SK-N-SH (cell line): Measurements from ENCODE around the gene JAK1. TPM values are rescaled to one million over a fixed set of nuclear protein-coding genes. Genes with fewer than 3 reads are reported as not detected.

Source experiments
- CTCF ChIA-PET: fragments of 300-600, 350-600 bp; formaldehyde crosslinking; extraction: SDS; loops from one replicate; lab custom pipeline; 2021; lab: Yijun Ruan, JAX
- POLR2A ChIA-PET: fragments of 350-600 bp; sonication (Branson Sonifier 250); formaldehyde crosslinking; extraction: SDS; loops from one replicate; lab custom pipeline; 2020; ENCODE audit warnings: antibody characterized with exemption, inconsistent platforms; lab: Yijun Ruan, JAX
- DNase-seq: peaks from one replicate; pipeline ENCODE4 v3.0.0; 2012
- H2AFZ ChIP-seq: fragments of 200-600 bp; sonication (generic); 2 replicates; pipeline ENCODE4 v1.8.1; 2016; ENCODE audit warnings: antibody characterized with exemption, mild to moderate bottlenecking, low read depth
- H3F3A ChIP-seq: fragments of 200-600 bp; sonication (generic); replicated peaks from 2 replicates; pipeline ENCODE3; 2016; ENCODE audit warnings: antibody characterized with exemption, mild to moderate bottlenecking; ENCODE audit not compliant: insufficient read depth
- H3K27ac ChIP-seq, 2 experiments: fragments of 200-500 bp in 1 of 2; fragments of 200-600 bp in 1 of 2; sonication (Bioruptor generic) in 1 of 2; sonication (generic), shearing (Covaris generic) in 1 of 2; 2 replicates each; pipeline versions ENCODE4 v1.5.1 to v1.6.1; 2014 to 2016; ENCODE audit warnings: low read depth in 2 of 2, inconsistent platforms in 1 of 2, low read length in 1 of 2, mild to moderate bottlenecking in 1 of 2, mixed read lengths in 1 of 2
- H3K27me3 ChIP-seq: fragments of 200-600 bp; sonication (generic), shearing (Covaris generic); 2 replicates; pipeline ENCODE4 v1.6.1; 2016; ENCODE audit warnings: mixed run types; ENCODE audit not compliant: insufficient read depth
- H3K36me3 ChIP-seq, 2 experiments: fragments of 200-500 bp in 1 of 2; fragments of 200-600 bp in 1 of 2; sonication (Bioruptor generic) in 1 of 2; sonication (generic) in 1 of 2; replicated peaks in 1 of 2; 2 replicates each; pipeline versions ENCODE3 to v1.5.1; 2014 to 2016; ENCODE audit warnings: low read length in 1 of 2, mild to moderate bottlenecking in 1 of 2; ENCODE audit not compliant: insufficient read depth in 2 of 2, control insufficient read depth in 1 of 2
- H3K4me1 ChIP-seq, 2 experiments: fragments of 200-500 bp in 1 of 2; fragments of 200-600 bp in 1 of 2; sonication (Bioruptor generic) in 1 of 2; sonication (generic), shearing (Covaris generic) in 1 of 2; 2 replicates each; pipeline versions ENCODE4 v1.5.1 to v1.6.1; 2014 to 2016; ENCODE audit warnings: low read depth in 1 of 2, low read length in 1 of 2, mixed run types in 1 of 2; ENCODE audit not compliant: insufficient read depth in 2 of 2, control insufficient read depth in 1 of 2
- H3K4me2 ChIP-seq: fragments of 200-600 bp; sonication (generic), shearing (Covaris generic); 2 replicates; pipeline ENCODE4 v1.6.1; 2017; ENCODE audit warnings: mixed run types
- H3K4me3 ChIP-seq, 2 experiments: fragments of 200-500 bp in 1 of 2; fragments of 200-600 bp in 1 of 2; sonication (Bioruptor generic) in 1 of 2; sonication (generic), shearing (Covaris generic) in 1 of 2; 2 replicates each; pipeline versions ENCODE4 v1.5.1 to v1.8.1; 2014 to 2016; ENCODE audit warnings: low read depth in 2 of 2, inconsistent platforms in 1 of 2, low read length in 1 of 2, mild to moderate bottlenecking in 1 of 2, mixed read lengths in 1 of 2, moderate library complexity in 1 of 2
- H3K79me2 ChIP-seq: fragments of 200-600 bp; sonication (generic); 2 replicates; pipeline ENCODE4 v1.8.1; 2017; ENCODE audit warnings: mild to moderate bottlenecking; ENCODE audit not compliant: insufficient read depth
- H3K9ac ChIP-seq: fragments of 200-600 bp; sonication (generic); 2 replicates; pipeline ENCODE4 v1.6.1; 2017; ENCODE audit warnings: mixed run types
- H3K9me2 ChIP-seq: fragments of 200-600 bp; sonication (generic); 2 replicates; pipeline ENCODE4 v1.6.1; 2017; ENCODE audit warnings: mixed run types
- H3K9me3 ChIP-seq: fragments of 200-600 bp; sonication (generic); 2 replicates; pipeline ENCODE4 v1.6.1; 2017; ENCODE audit warnings: mixed run types, mild to moderate bottlenecking, moderate library complexity
- H4K20me1 ChIP-seq: fragments of 200-600 bp; sonication (generic); 2 replicates; pipeline ENCODE4 v1.6.1; 2017; ENCODE audit warnings: mild to moderate bottlenecking, mixed run types; ENCODE audit not compliant: insufficient read depth
- EZH2phosphoT487 ChIP-seq: fragments of 200-600 bp; sonication (generic); IDR thresholded peaks from 2 replicates; pipeline ENCODE4 v1.6.1; 2017; ENCODE audit warnings: low read depth, mixed run types, mild to moderate bottlenecking, antibody characterized with exemption, moderate library complexity, borderline replicate concordance
- FOSL2 ChIP-seq: IDR thresholded peaks from 2 replicates; pipeline ENCODE4 v1.4.0; 2012; ENCODE audit warnings: low read depth, mild to moderate bottlenecking, moderate library complexity, borderline replicate concordance
- FOXJ3 ChIP-seq: sonication (generic); formaldehyde crosslinking; IDR thresholded peaks from 2 replicates; pipeline ENCODE4 v1.5.1; 2020; ENCODE audit warnings: mild to moderate bottlenecking, missing genetic modification reagents
- GATA2 ChIP-seq: sonication (generic); formaldehyde crosslinking; IDR thresholded peaks from 2 replicates; pipeline ENCODE4 v1.5.0; 2020; ENCODE audit warnings: mild to moderate bottlenecking, missing genetic modification reagents
- IRF3 ChIP-seq: fragments of 150-350 bp; IDR thresholded peaks from 2 replicates; pipeline ENCODE4 v1.6.1; 2016; ENCODE audit warnings: mild to moderate bottlenecking, low read depth, low read length
- JUND ChIP-seq: IDR thresholded peaks from 2 replicates; pipeline ENCODE4 v1.4.0; 2012
- MAX ChIP-seq: IDR thresholded peaks from 2 replicates; pipeline ENCODE4 v1.4.0; 2012; ENCODE audit warnings: low read depth
- MEF2A ChIP-seq: IDR thresholded peaks from 2 replicates; pipeline ENCODE4 v1.4.0; 2012; ENCODE audit warnings: low read depth, borderline replicate concordance
- MXI1 ChIP-seq: IDR thresholded peaks from 2 replicates; pipeline ENCODE4 v1.6.1; 2012; ENCODE audit warnings: mild to moderate bottlenecking, low read depth, low read length, improper control_type of control experiment
- PBX3 ChIP-seq: IDR thresholded peaks from 2 replicates; pipeline ENCODE4; 2012
- RAD21 ChIP-seq: IDR thresholded peaks from 2 replicates; pipeline ENCODE4 v1.6.1; 2012; ENCODE audit warnings: mild to moderate bottlenecking, low read length
- REST ChIP-seq: IDR thresholded peaks from 2 replicates; pipeline ENCODE4 v1.6.1; 2012; ENCODE audit warnings: mild to moderate bottlenecking, low read depth, low read length, moderate library complexity
- RFX5 ChIP-seq: IDR thresholded peaks from 2 replicates; pipeline ENCODE4 v1.6.1; 2012; ENCODE audit warnings: mild to moderate bottlenecking, improper control_type of control experiment, low read length
- RXRA ChIP-seq: IDR thresholded peaks from 2 replicates; pipeline ENCODE4 v1.4.0; 2012; ENCODE audit warnings: low read depth, mild to moderate bottlenecking, borderline replicate concordance
- SIN3A ChIP-seq: IDR thresholded peaks from 2 replicates; pipeline ENCODE4 v1.6.1; 2012; ENCODE audit warnings: low read depth, mild to moderate bottlenecking, low read length, moderate library complexity, borderline replicate concordance
- TAF1 ChIP-seq: IDR thresholded peaks from 2 replicates; pipeline ENCODE4 v1.6.1; 2012; ENCODE audit warnings: low read depth, mild to moderate bottlenecking, low read length, moderate library complexity, borderline replicate concordance
- USF2 ChIP-seq: fragments of 150-350 bp; IDR thresholded peaks from 2 replicates; pipeline ENCODE4 v1.6.1; 2017; ENCODE audit warnings: antibody characterized with exemption, low read length, low read depth, borderline replicate concordance
- YY1 ChIP-seq: IDR thresholded peaks from 2 replicates; pipeline ENCODE4 v1.4.0; 2012; ENCODE audit warnings: low read depth, mild to moderate bottlenecking
- ZBTB33 ChIP-seq: IDR thresholded peaks from 2 replicates; pipeline ENCODE4 v1.4.0; 2012; ENCODE audit warnings: low read depth, borderline replicate concordance
- WGBS: methylation state at CpG from one replicate; pipeline ENCODE4 v1.1.6; 2017; ENCODE audit warnings: low lambda C conversion rate; 5-methylcytosine and 5-hydroxymethylcytosine counted together
- polyA plus RNA-seq, 3 experiments: library from polyadenylated mRNA; depleted of rRNA; stranded (reverse); fragments of >200 nt; gene quantifications; 2 replicates each; pipeline ENCODE4 v1.2.3, GENCODE V29; 2012

The JAK1 gene
- polyA plus RNA-seq, 1 of the 3 experiments (the other 2 are of a cell fraction), result 47.5 TPM

- no peak overlapping the region for H2AFZ ChIP-seq
- TF ChIP-seq JUND, result no peak
- no peak for TF ChIP-seq SIN3A
- TF ChIP-seq MXI1, result no peak
- no peak for TF ChIP-seq YY1
- H4K20me1 ChIP-seq, result no peaks in the 10 kb centered on the region
- no peak overlapping the region for H3K27ac ChIP-seq
- ChIA-PET CTCF (interaction anchor here (1.0 to 1.3 kb wide), 2 partner anchors 14 to 35 kb away, joined by 3 to 6 read pairs; no protein-coding TSS in a partner anchor), POLR2A (no interaction called here)
- 87% methylated on average over 5 of the region's 5 CpGs for WGBS
- H3K9me3 ChIP-seq, result no peaks in the 10 kb centered on the region
- H3K4me2 ChIP-seq, result no peak overlapping the region
- no peak overlapping the region for H3K4me3 ChIP-seq
- H3K9me2 ChIP-seq, result no peaks in the 10 kb centered on the region
- H3K9ac ChIP-seq, result no peak overlapping the region
- H3K36me3 ChIP-seq, result peaks cover 45 to 82% of the 10 kb centered on the region in 2 experiments
- no peaks in the 10 kb centered on the region for H3K79me2 ChIP-seq
- no peaks in the 10 kb centered on the region for H3K27me3 ChIP-seq
- H3K4me1 ChIP-seq, result peaks cover 0 to 7% of the 10 kb centered on the region in 2 experiments; a peak in 2 of 4 replicates
- H3F3A ChIP-seq, result peaks cover 13% of the 10 kb centered on the region
- DNase-seq, result no peak
Measured at GRCh38 chr1:64839261-64839660, 127.1 kb downstream of the JAK1 start.

GRCh38 chr1:64838486-64838885 lies 127.9 kb downstream of the JAK1 start:
- TF ChIP-seq USF2 (no peak), RAD21 (no peak), IRF3 (no peak), MAX (no peak), REST (no peak), RFX5 (no peak), EZH2phosphoT487 (no peak), PBX3 (no peak), ZBTB33 (no peak), GATA2 (no peak), TAF1 (no peak), MEF2A (no peak), FOSL2 (no peak), RXRA (no peak), FOXJ3 (CRISPR knock-in tag) (no peak)
- DNase-seq, result no peak
- H3K4me1 ChIP-seq, result peaks cover 0 to 7% of the 10 kb centered on the region in 2 experiments; a peak in 2 of 4 replicates
- peaks cover 16% of the 10 kb centered on the region for H3F3A ChIP-seq
- no peak overlapping the region for H3K4me3 ChIP-seq
- ChIA-PET POLR2A (no interaction called here), CTCF (interaction anchor here (1.3 kb wide), 1 partner anchor 14 kb away, joined by 3 read pairs; no protein-coding TSS in a partner anchor)
- H3K27me3 ChIP-seq, result no peaks in the 10 kb centered on the region
- no peak overlapping the region for H3K9ac ChIP-seq
- no peaks in the 10 kb centered on the region for H3K9me3 ChIP-seq
- H3K27ac ChIP-seq, result no peak overlapping the region
- H3K4me2 ChIP-seq, result no peak overlapping the region
- no peaks in the 10 kb centered on the region for H4K20me1 ChIP-seq
- peaks cover 53 to 83% of the 10 kb centered on the region in 2 experiments for H3K36me3 ChIP-seq
- WGBS, result 91% methylated on average over 7 of the region's 7 CpGs
- no peaks in the 10 kb centered on the region for H3K79me2 ChIP-seq
- H3K9me2 ChIP-seq, result no peaks in the 10 kb centered on the region
- H2AFZ ChIP-seq, result no peak overlapping the region
